Measurements from ENCODE around the gene ENTHD1.
A peak's percentile ranks its signal among the peaks of the same experiment; 100 is the strongest.

Gene ENTHD1

GRCh38 chr22:39941601-39942000 lies 48.0 kb upstream of the ENTHD1 start:
- no peaks in the 10 kb centered on the region for H3F3A ChIP-seq (ENCODE audit: control insufficient read depth, insufficient read depth)
- no peaks in the 10 kb centered on the region for H3K36me3 ChIP-seq (ENCODE audit: control insufficient read depth, low read length)
- H3K4me3 ChIP-seq (ENCODE audit: low read length) = no peak overlapping the region
- no peak overlapping the region for H3K27ac ChIP-seq (ENCODE audit: low read depth, low read length)
- no peaks in the 10 kb centered on the region for H3K9me2 ChIP-seq (replicated peaks; ENCODE audit: control insufficient read depth, low read length)
- no peaks in the 10 kb centered on the region for H3K9me3 ChIP-seq (ENCODE audit: control insufficient read depth, insufficient read depth, low read length)
- peaks cover 18% of the 10 kb centered on the region for H3K4me1 ChIP-seq (ENCODE audit: control insufficient read depth, low read length)
- no peaks in the 10 kb centered on the region for H4K20me1 ChIP-seq (ENCODE audit: control insufficient read depth, insufficient read depth, low read depth, low read length)
- TF ChIP-seq EZH2phosphoT487 (IDR thresholded peaks at IDR 0.05; ENCODE audit: borderline replicate concordance, low read length) = no peak
- TF ChIP-seq, protein P1, sequence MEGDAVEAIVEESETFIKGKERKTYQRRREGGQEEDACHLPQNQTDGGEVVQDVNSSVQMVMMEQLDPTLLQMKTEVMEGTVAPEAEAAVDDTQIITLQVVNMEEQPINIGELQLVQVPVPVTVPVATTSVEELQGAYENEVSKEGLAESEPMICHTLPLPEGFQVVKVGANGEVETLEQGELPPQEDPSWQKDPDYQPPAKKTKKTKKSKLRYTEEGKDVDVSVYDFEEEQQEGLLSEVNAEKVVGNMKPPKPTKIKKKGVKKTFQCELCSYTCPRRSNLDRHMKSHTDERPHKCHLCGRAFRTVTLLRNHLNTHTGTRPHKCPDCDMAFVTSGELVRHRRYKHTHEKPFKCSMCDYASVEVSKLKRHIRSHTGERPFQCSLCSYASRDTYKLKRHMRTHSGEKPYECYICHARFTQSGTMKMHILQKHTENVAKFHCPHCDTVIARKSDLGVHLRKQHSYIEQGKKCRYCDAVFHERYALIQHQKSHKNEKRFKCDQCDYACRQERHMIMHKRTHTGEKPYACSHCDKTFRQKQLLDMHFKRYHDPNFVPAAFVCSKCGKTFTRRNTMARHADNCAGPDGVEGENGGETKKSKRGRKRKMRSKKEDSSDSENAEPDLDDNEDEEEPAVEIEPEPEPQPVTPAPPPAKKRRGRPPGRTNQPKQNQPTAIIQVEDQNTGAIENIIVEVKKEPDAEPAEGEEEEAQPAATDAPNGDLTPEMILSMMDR (IDR thresholded peaks at IDR 0.05; ENCODE audit: low read depth, low read length, poor library complexity, severe bottlenecking) = no peak
- H3K4me2 ChIP-seq (ENCODE audit: low read length) = no peak overlapping the region
- peaks cover 15% of the 10 kb centered on the region for H3K27me3 ChIP-seq (ENCODE audit: control insufficient read depth, low read length)
- H3K79me2 ChIP-seq (ENCODE audit: control insufficient read depth, low read length) = no peaks in the 10 kb centered on the region

DNA sequence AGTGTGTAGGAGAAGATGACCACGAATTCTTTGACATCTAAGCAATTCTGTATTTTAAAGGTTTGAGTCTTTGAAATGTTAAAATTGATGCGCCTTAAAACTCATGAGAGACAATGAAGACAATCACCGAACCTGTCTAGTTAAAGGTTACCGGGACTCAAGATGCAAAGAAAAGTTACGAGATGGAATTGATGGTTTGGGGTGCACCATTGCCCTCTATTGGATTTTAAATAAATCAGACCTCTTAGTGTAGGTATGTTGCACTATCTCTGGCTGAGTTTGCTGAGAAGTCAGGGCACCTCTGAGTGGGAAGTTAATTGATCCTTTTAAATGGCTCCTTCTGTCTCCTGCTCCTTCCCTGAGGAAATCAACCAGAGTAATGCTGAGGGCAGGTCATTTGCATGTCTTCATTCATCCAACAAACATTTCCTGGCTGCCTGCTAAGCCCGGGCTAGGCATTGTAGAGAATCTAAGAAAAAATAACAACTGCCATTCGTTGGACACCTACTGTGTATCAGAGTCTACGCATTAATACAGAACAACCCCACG lies 47.3 kb upstream of the ENTHD1 start:
- H3K27ac ChIP-seq (ENCODE audit: low read depth, low read length) = no peak overlapping the region
- no peaks in the 10 kb centered on the region for H3K36me3 ChIP-seq (ENCODE audit: control insufficient read depth, low read length)
- peaks cover 18% of the 10 kb centered on the region for H3K4me1 ChIP-seq (ENCODE audit: control insufficient read depth, low read length)
- peaks cover 23% of the 10 kb centered on the region for H3K27me3 ChIP-seq (ENCODE audit: control insufficient read depth, low read length)
- no peaks in the 10 kb centered on the region for H3K79me2 ChIP-seq (ENCODE audit: control insufficient read depth, low read length)
- H3K9me3 ChIP-seq (ENCODE audit: control insufficient read depth, insufficient read depth, low read length) = no peaks in the 10 kb centered on the region
- no peaks in the 10 kb centered on the region for H3K9me2 ChIP-seq (replicated peaks; ENCODE audit: control insufficient read depth, low read length)
- no peaks in the 10 kb centered on the region for H4K20me1 ChIP-seq (ENCODE audit: control insufficient read depth, insufficient read depth, low read depth, low read length)
- TF ChIP-seq, protein P1 (IDR thresholded peaks at IDR 0.05; ENCODE audit: low read depth, low read length, poor library complexity, severe bottlenecking) = peak; percentile 19
- TF ChIP-seq EZH2phosphoT487 (IDR thresholded peaks at IDR 0.05; ENCODE audit: borderline replicate concordance, low read length) = no peak
- H3K4me2 ChIP-seq (ENCODE audit: low read length) = no peak overlapping the region
- no peak overlapping the region for H3K4me3 ChIP-seq (ENCODE audit: low read length)
- H3F3A ChIP-seq (ENCODE audit: control insufficient read depth, insufficient read depth) = no peaks in the 10 kb centered on the region

DNA sequence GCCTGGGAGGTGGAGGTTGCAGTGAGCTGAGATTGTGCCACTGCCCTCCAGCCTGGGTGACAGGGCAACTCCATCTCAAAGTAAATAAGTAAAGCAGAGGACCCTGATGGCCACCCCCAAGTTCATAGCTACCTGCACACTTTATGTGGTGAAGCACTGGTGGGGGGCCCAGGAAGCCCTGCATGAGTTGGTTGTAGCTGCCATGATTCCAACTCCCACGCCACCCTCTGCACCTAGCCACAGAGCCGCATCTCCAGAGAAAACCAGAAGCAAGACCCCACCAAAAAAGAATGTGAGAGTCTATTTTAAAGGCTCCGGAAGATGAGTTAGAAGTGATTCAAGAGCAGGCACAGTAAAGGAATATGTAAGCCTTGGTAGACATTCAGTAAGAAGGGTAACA lies 46.3 kb upstream of the ENTHD1 start:
- H3K9me2 ChIP-seq (replicated peaks; ENCODE audit: control insufficient read depth, low read length) = no peaks in the 10 kb centered on the region
- no peaks in the 10 kb centered on the region for H4K20me1 ChIP-seq (ENCODE audit: control insufficient read depth, insufficient read depth, low read depth, low read length)
- no peak overlapping the region for H3K4me2 ChIP-seq (ENCODE audit: low read length)
- H3K27ac ChIP-seq (ENCODE audit: low read depth, low read length) = no peak overlapping the region
- H3K27me3 ChIP-seq (ENCODE audit: control insufficient read depth, low read length) = peaks cover 32% of the 10 kb centered on the region
- H3K4me3 ChIP-seq (ENCODE audit: low read length) = no peak overlapping the region
- TF ChIP-seq, protein P1 (IDR thresholded peaks at IDR 0.05; ENCODE audit: low read depth, low read length, poor library complexity, severe bottlenecking) = no peak
- no peak for TF ChIP-seq EZH2phosphoT487 (IDR thresholded peaks at IDR 0.05; ENCODE audit: borderline replicate concordance, low read length)
- H3K79me2 ChIP-seq (ENCODE audit: control insufficient read depth, low read length) = no peaks in the 10 kb centered on the region
- H3K36me3 ChIP-seq (ENCODE audit: control insufficient read depth, low read length) = no peaks in the 10 kb centered on the region
- H3K4me1 ChIP-seq (ENCODE audit: control insufficient read depth, low read length) = peaks cover 18% of the 10 kb centered on the region
- no peaks in the 10 kb centered on the region for H3K9me3 ChIP-seq (ENCODE audit: control insufficient read depth, insufficient read depth, low read length)
- no peaks in the 10 kb centered on the region for H3F3A ChIP-seq (ENCODE audit: control insufficient read depth, insufficient read depth)

All from DOHH2 (cell line).